ENCODE results near the gene KIAA1671.

KIAA1671 gene

GRCh38 chr22:25016311-25016710, 63.8 kb downstream of the KIAA1671 start:
- no peak for DNase-seq

- no peak for DNase-seq
Observed at GRCh38 chr22:25018009-25018408, 65.5 kb downstream of the KIAA1671 start.

GRCh38 chr22:25019427-25020184, 67.1 kb downstream of the KIAA1671 start:
- no peak for DNase-seq

- DNase-seq: no peak
Observed at GRCh38 chr22:25021409-25021808, 68.9 kb downstream of the KIAA1671 start.

- DNase-seq: no peak
Observed at GRCh38 chr22:25021976-25022711, 69.6 kb downstream of the KIAA1671 start.

GRCh38 chr22:25023879-25024278, 71.4 kb downstream of the KIAA1671 start:
- DNase-seq: no peak

GRCh38 chr22:25024895-25025294, 72.4 kb downstream of the KIAA1671 start:
- no peak for DNase-seq

GRCh38 chr22:25025491-25026400, 73.2 kb downstream of the KIAA1671 start:
- DNase-seq: no peak

- no peak for DNase-seq
Observed at GRCh38 chr22:25027043-25027906, 74.8 kb downstream of the KIAA1671 start.

GRCh38 chr22:25027959-25028840, 75.7 kb downstream of the KIAA1671 start:
- no peak for DNase-seq

GRCh38 chr22:25028841-25029141, 76.3 kb downstream of the KIAA1671 start:
- DNase-seq: no peak

GRCh38 chr22:25029181-25029580, 76.7 kb downstream of the KIAA1671 start:
- no peak for DNase-seq

- no peak for DNase-seq
Observed at GRCh38 chr22:25030636-25031035, 78.1 kb downstream of the KIAA1671 start.

GRCh38 chr22:25032066-25032465, 79.5 kb downstream of the KIAA1671 start:
- no peak for DNase-seq

GRCh38 chr22:25035715-25036114, 83.2 kb downstream of the KIAA1671 start:
- no peak for DNase-seq

GRCh38 chr22:25038239-25038638, 85.7 kb downstream of the KIAA1671 start:
- no peak for DNase-seq

GRCh38 chr22:25038771-25039170, 86.3 kb downstream of the KIAA1671 start:
- DNase-seq: no peak

- DNase-seq: no peak
Observed at GRCh38 chr22:25039255-25039654, 86.7 kb downstream of the KIAA1671 start.

- no peak for DNase-seq
Observed at GRCh38 chr22:25039754-25040153, 87.2 kb downstream of the KIAA1671 start.

- no peak for DNase-seq
Observed at GRCh38 chr22:25045159-25045558, 92.6 kb downstream of the KIAA1671 start.

GRCh38 chr22:25048071-25048470, 95.6 kb downstream of the KIAA1671 start:
- no peak for DNase-seq
